Naive B cell (primary cell): ENCODE results near the gene PKLR. TPM values are rescaled to one million over a fixed set of nuclear protein-coding genes. Genes with fewer than 3 reads are reported as not detected.

Source experiments
- ATAC-seq, 2 donors: fragments of 150-1000 bp; cut with Tn5 transposase; 2 replicates each; pipeline ENCODE4 v1.10.0; 2021; ENCODE audit warnings: low read depth in 2 of 2, mild to moderate bottlenecking in 2 of 2, moderate library complexity in 2 of 2
- DNase-seq: peaks from one replicate; pipeline ENCODE4 v3.0.0; 2022
- H3K27ac Mint-ChIP-seq, 6 donors: one replicate each; pipeline ENCODE4 v1.8.0; 2020 to 2022; ENCODE audit warnings: mild to moderate bottlenecking in 6 of 6, mixed read lengths in 6 of 6, moderate library complexity in 5 of 6, inconsistent platforms in 2 of 6
- H3K27me3 Mint-ChIP-seq, 3 donors: one replicate each; pipeline ENCODE4 v1.8.0; 2021 to 2022; ENCODE audit warnings: mixed read lengths in 3 of 3, mild to moderate bottlenecking in 1 of 3
- H3K36me3 Mint-ChIP-seq, 2 donors: one replicate each; pipeline ENCODE4 v1.8.0; 2020 to 2022; ENCODE audit warnings: mixed read lengths in 2 of 2, inconsistent platforms in 1 of 2, mild to moderate bottlenecking in 1 of 2
- H3K4me1 Mint-ChIP-seq, 3 donors: one replicate each; pipeline ENCODE4 v1.8.0; 2020 to 2022; ENCODE audit warnings: mixed read lengths in 3 of 3, inconsistent platforms in 1 of 3, mild to moderate bottlenecking in 1 of 3, moderate library complexity in 1 of 3
- H3K4me3 Mint-ChIP-seq, 8 donors: one replicate each; pipeline ENCODE4 v1.8.0; 2020 to 2022; ENCODE audit warnings: mild to moderate bottlenecking in 8 of 8, mixed read lengths in 8 of 8, moderate library complexity in 8 of 8, inconsistent platforms in 2 of 8
- H3K9me3 Mint-ChIP-seq, 7 donors: one replicate each; pipeline ENCODE4 v1.8.0; 2020 to 2022; ENCODE audit warnings: mixed read lengths in 7 of 7, mild to moderate bottlenecking in 5 of 7, inconsistent platforms in 2 of 7, moderate library complexity in 1 of 7
- polyA plus RNA-seq, 6 donors: library from polyadenylated mRNA; unstranded; fragments of 300-500 nt; fragmentation: Illumina TruSeq; gene quantifications; one replicate each; pipeline ENCODE4 v1.2.3, GENCODE V29; 2021; ENCODE audit warnings: low read depth in 6 of 6

Gene PKLR
- polyA plus RNA-seq, 6 donors from 2014 or later: not detected

DNA sequence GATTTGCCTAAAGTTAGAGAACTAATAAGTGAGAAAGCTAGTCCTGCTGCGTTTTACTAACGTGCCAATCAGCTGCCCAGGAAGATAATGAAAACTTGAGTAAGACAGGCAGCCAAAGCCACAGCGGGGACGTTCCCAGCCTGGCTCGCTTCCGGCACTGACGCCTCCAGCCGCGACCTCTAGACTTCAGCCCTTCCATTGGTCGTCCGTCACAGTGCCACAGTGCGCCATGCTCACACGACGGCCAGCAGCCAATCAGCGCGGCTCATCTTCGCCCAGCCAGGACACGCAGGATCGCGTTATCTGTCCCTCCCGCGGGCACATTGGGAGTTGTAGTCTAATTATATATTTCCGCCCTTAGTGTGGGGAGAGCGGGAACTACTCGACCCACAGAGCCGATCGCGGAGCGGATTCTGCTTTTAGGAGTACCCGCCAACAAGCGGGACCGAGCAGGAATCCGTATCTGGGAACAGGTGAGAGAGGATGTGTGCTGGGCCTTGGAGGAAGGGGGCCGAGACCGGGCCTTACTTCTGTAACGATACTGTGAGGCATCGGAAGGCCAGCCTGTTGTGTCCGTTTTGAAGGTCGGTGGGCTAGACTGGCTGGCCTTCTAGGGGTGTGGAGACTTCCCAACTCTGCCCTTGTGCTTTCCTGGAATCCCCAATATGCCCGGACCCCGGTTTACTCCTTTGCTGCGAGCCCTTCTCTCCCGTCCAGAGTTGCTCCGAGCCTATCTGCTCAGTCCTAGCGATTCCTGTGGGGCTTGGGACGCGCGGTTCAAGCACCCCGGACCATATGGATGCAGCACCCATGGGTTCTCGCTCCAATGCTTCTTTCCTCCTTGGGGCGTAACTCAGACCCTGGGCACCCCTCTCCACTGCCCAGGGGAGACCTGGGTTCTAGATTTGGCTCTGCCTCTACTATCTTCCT is 7.5 kb upstream of the PKLR start, which contains the start of gene FDPS:
Gene FDPS (plus strand): TSS at position 374 of the 930 bp plus-strand sequence. CDS start 924 bp downstream, outside the sequence.
- Mint-ChIP-seq H3K9me3 (no peaks in the 10 kb centered on the region), H3K27me3 (no peaks in the 10 kb centered on the region), H3K27ac (peak within 1 kb of the TSS; percentile 90 to 98 (median 98))

DNA sequence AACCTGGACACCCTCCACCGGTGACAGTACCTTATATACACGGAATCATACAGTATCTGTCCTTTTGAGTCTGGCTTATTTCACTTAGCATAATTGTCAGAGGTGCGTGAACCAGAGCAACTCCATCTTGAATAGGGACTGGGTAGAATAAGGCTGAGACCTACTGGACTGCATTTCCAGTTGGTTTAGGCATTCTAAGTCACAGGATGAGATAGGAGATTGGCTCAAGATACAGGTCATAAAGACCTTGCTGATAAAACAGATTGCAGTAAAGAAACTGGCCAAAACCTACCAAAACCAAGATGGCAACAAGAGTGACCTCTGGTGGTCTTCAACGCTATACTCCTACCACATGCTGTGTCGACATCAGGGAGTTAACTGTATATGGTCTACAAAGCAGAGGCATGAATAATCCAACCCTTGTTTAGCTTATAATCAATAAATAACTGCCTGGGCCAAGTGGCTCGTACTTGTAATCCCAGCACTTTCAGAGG is 6.1 kb upstream of the PKLR start:
- ATAC-seq (no peak), DNase-seq (no peak)
- H3K4me1 Mint-ChIP-seq: peaks cover 22 to 37% (median 22%) of the 10 kb centered on the region in 3 donors
- H3K27me3 Mint-ChIP-seq: peaks cover 0 to 7% (median 0%) of the 10 kb centered on the region in 3 donors
- no peaks in the 10 kb centered on the region for H3K36me3 Mint-ChIP-seq
- peak overlapping the region in 4 of 8 donors; percentile 30 to 99 (median 68) for H3K4me3 Mint-ChIP-seq
- peak overlapping the region in 5 of 6 donors; percentile 88 to 98 (median 95) for H3K27ac Mint-ChIP-seq
- no peaks in the 10 kb centered on the region for H3K9me3 Mint-ChIP-seq

More for the DNA sequence above, 7.5 kb upstream of the PKLR start, which contains the start of gene FDPS:
- Mint-ChIP-seq H3K36me3 (peaks cover 0 to 8% of the 10 kb centered on the region in 2 donors), H3K4me1 (peaks cover 21 to 37% (median 28%) of the 10 kb centered on the region in 3 donors), H3K4me3 (peak within 1 kb of the TSS; percentile 90 to 99 (median 97))
- DNase-seq: peak; percentile 96
- peak; percentile 96 to 97 for ATAC-seq

DNA sequence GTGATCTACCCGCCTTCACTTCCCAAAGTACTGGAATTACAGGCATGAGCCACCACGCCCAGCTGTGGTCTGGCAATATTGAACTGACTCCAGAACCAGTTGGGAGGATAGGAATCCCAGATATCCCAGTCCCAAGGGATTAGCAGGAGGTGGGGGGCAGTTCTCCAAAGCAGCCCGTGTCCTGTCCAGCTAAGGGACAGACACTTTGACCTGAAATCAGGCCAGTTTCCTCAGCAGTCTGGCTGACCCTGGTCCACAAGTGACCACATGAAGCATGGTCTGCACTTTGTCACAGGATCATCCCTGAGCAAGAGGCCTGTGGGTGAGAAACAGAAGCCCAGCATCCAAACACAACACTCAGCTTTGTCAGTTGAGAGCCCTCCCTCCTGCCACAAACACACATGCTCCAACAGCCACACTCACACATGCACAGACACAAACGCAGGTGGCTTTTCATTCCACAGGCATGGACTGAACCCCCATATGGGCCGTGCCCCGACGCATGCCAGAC is 4.7 kb upstream of the PKLR start:
- H3K27ac Mint-ChIP-seq: peak overlapping the region in 1 of 6 donors; percentile 50
- H3K4me1 Mint-ChIP-seq: peaks cover 14 to 31% (median 16%) of the 10 kb centered on the region in 3 donors
- DNase-seq (no peak), ATAC-seq (no peak)
- no peaks in the 10 kb centered on the region for H3K36me3 Mint-ChIP-seq
- peak overlapping the region in 2 of 8 donors; percentile 9 to 61 for H3K4me3 Mint-ChIP-seq
- H3K27me3 Mint-ChIP-seq: peaks cover 0 to 7% (median 0%) of the 10 kb centered on the region in 3 donors
- no peaks in the 10 kb centered on the region for H3K9me3 Mint-ChIP-seq

DNA sequence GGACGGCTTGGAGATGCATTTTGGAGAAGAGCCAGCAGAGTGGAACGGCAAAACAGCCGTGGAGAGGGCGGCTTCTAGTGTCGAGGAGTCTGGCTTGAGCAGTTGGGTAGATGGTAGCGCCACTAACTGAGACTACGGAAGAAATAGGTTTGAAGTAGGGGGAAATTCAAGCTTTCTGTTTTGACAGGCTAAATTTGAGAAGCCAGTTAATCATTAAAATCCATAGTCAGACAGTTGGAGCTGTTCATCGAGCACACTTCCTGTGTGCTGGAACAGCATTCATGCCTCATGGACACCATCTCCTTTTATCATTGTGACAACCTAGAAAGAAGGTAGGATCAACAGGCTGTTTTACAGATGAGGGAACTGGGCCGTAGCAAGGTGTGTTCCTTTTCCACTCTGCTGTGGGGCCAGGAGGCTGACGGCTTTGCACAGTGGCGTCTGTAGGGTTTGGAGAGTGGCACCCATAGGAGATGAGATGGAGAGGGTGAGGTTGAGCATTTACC is 3.4 kb upstream of the PKLR start:
- Mint-ChIP-seq H3K27me3 (peaks cover 0 to 7% (median 0%) of the 10 kb centered on the region in 3 donors), H3K36me3 (no peaks in the 10 kb centered on the region), H3K4me3 (peak overlapping the region in 1 of 8 donors; percentile 22), H3K4me1 (peaks cover 6 to 20% (median 9%) of the 10 kb centered on the region in 3 donors), H3K27ac (peak overlapping the region in 1 of 6 donors; percentile 66), H3K9me3 (no peaks in the 10 kb centered on the region)
- DNase-seq: no peak
- ATAC-seq: no peak

DNA sequence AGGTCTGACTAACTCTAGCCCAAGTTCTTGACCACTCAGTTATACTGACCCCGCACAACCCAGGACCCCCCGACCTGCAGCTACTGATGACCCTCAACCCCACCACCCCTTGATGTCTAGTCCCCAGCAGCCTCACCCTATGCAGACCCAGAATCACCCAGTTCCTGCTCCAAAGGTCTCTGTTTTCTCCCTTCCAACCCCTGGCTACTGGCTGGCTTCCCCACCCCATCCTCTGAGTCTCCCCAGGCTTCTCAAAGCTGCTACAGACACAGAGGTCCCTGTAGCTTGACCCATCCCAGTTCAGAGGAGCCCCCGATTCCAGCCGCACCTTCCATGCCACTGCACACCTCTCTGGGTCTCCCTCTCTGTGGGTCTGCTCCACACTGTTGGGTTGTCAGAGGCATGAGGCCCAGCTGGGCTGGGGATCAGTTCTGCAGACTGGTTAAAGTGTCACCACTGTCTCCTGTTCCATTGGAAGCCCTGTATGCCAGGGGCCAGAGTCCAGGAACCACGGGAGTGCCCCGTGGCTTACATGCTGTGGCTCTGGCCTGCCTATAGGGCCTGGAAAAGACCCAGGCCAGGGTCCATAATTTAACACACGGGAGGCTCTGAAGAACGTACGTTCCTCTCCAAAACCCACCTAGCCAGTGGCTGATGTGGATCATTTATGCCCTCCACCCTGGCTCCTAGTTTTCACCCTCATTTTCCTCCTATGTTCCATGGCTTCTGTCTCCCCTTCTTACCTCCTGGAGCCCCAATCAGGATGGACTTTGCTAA is 497 bp downstream of the PKLR start:
- Mint-ChIP-seq H3K27ac (peak overlapping the region in 1 of 6 donors; percentile 58), H3K4me1 (peaks cover 0 to 8% (median 6%) of the 10 kb centered on the region in 3 donors), H3K27me3 (peaks cover 21 to 36% (median 24%) of the 10 kb centered on the region in 3 donors), H3K4me3 (no peak overlapping the region), H3K36me3 (no peaks in the 10 kb centered on the region), H3K9me3 (peaks cover 0 to 3% (median 0%) of the 10 kb centered on the region in 7 donors)
- DNase-seq: no peak
- ATAC-seq: no peak

DNA sequence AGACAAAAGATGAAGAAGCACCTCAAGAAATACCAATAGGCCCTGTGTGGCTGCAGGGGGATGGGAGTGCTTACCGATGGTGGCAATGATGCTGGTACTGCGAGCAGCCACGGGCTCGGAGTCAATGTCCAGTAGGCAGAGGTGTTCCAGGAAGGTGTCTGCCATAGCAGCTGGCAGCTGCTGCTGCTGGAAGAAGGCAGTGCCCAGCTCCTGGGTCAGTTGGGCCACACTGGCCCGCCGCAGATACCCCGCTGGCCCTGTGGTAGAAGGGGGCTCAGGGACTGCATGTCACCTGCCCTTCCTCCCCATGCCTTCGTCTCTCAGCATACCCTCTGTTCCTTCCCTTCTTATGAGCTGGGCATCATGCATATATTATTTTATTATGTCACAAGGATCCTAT is 1.2 kb downstream of the PKLR start:
- H3K4me3 Mint-ChIP-seq: no peak overlapping the region
- H3K4me1 Mint-ChIP-seq: peaks cover 0 to 10% (median 8%) of the 10 kb centered on the region in 3 donors

DNA sequence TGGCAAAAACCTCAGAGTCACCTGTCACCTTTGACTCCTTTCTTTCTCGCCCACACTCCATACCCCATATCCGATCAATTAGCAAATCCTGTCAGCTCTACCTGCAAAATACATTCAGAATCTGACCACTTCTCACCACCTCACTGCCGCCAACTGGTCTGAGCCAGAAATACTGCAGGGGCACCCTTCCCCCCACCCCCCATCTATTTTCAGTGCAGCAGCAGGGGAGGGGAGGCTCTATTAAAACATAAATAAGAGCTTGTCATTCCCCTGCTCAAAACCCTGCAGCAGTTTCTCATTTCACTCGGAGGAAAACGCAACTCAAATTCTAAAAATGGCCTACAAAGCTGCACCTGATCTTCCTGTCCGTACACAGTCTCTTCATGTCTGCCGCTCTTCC is 3.9 kb downstream of the PKLR start:
- H3K36me3 Mint-ChIP-seq: no peaks in the 10 kb centered on the region
- H3K9me3 Mint-ChIP-seq: peaks cover 0 to 3% (median 0%) of the 10 kb centered on the region in 7 donors
- no peak overlapping the region for H3K27ac Mint-ChIP-seq
- DNase-seq (no peak), ATAC-seq (no peak)
- H3K4me1 Mint-ChIP-seq: peaks cover 0 to 12% (median 12%) of the 10 kb centered on the region in 3 donors
- peaks cover 35 to 48% (median 41%) of the 10 kb centered on the region in 3 donors for H3K27me3 Mint-ChIP-seq
- H3K4me3 Mint-ChIP-seq: no peak overlapping the region

More for the DNA sequence above, 1.2 kb downstream of the PKLR start:
- ATAC-seq (no peak), DNase-seq (no peak)
- Mint-ChIP-seq H3K27me3 (peaks cover 25 to 40% (median 30%) of the 10 kb centered on the region in 3 donors), H3K27ac (no peak overlapping the region), H3K9me3 (peaks cover 0 to 3% (median 0%) of the 10 kb centered on the region in 7 donors), H3K36me3 (no peaks in the 10 kb centered on the region)

DNA sequence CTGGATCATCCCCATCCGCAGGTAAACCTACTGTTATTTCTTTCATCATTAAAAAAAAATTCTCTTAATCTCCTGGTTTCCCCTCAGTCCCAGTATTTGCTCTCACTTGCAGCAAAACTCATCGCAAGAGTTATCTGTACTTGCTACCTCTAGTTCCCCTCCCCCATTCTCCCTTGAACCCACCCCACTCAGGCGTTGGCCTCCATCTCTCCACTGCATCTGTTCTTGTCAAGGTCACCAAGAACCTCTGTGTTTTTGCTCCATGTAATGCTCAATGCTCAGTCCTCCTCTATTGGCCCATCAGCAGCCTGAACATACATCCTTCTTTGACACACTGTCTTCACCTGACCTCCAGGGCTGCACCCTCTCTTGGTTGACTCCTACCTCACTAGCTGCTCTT is 4.6 kb downstream of the PKLR start:
- no peak for DNase-seq
- peaks cover 0 to 12% (median 12%) of the 10 kb centered on the region in 3 donors for H3K4me1 Mint-ChIP-seq
- no peak overlapping the region for H3K27ac Mint-ChIP-seq
- peaks cover 35 to 51% (median 44%) of the 10 kb centered on the region in 3 donors for H3K27me3 Mint-ChIP-seq
- H3K4me3 Mint-ChIP-seq: peak overlapping the region in 1 of 8 donors; percentile 48
- no peak for ATAC-seq
- peaks cover 0 to 3% (median 0%) of the 10 kb centered on the region in 7 donors for H3K9me3 Mint-ChIP-seq
- no peaks in the 10 kb centered on the region for H3K36me3 Mint-ChIP-seq

DNA sequence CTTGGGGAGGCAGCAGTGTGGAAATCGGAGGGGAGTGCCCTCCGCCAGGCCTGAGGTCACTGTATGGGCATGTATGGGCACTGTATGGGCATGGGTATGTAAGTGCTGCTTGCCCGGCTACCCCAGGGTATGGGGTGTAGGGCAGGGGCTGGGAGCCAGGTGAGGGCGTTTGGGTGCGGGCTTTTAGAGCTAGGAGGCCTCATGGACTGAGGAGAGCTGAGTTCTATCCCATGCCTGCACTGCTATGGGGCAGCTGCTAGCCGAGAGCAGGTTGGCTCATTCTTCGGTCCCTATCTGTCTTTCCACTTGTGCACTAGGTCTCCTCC is 5.3 kb downstream of the PKLR start:
- no peak for ATAC-seq
- DNase-seq: no peak
- H3K9me3 Mint-ChIP-seq: peaks cover 0 to 3% (median 0%) of the 10 kb centered on the region in 7 donors
- peaks cover 35 to 54% (median 50%) of the 10 kb centered on the region in 3 donors for H3K27me3 Mint-ChIP-seq
- H3K27ac Mint-ChIP-seq: no peak overlapping the region
- H3K4me3 Mint-ChIP-seq: peak overlapping the region in 1 of 8 donors; percentile 22
- peaks cover 0 to 12% (median 12%) of the 10 kb centered on the region in 3 donors for H3K4me1 Mint-ChIP-seq
- H3K36me3 Mint-ChIP-seq: no peaks in the 10 kb centered on the region

DNA sequence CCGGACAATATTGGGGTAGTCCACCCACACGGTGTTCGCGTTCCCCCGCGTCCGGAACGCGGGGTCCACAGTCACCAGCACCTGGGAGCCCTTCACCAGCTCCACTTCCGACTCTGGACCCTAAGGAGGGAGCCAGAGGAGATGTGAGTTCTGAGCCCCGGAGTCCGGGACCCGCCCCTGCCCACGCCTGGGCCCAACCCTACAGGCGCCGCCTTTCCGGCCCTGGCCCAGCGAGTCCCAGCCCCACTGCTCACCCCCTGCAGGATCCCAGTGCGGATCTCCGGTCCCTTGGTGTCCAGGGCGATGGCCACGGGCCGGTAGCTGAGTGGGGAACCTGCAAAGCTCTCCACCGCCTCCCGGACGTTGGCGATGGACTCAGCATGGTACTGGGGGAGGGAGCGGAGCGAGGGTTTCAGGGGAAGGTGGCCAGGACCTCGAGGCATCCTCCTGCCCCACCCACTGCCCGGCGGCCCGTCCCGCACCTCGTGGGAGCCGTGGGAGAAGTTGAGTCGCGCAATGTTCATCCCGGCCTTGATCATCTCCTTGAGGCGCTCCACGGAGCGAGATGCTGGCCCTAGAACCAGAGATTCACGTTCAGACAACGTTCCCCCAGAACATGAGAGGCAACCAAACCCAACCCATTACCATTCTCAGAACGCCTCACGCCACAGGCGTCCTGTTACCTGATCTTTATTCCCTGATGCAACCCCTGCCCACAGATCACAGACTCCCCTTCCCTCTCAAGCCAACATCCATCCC is 5.9 kb downstream of the PKLR start:
- H3K4me3 Mint-ChIP-seq: peak overlapping the region in 1 of 8 donors; percentile 22
- peaks cover 0 to 3% (median 0%) of the 10 kb centered on the region in 7 donors for H3K9me3 Mint-ChIP-seq
- no peaks in the 10 kb centered on the region for H3K36me3 Mint-ChIP-seq
- H3K27me3 Mint-ChIP-seq: peaks cover 35 to 54% (median 52%) of the 10 kb centered on the region in 3 donors
- H3K27ac Mint-ChIP-seq: no peak overlapping the region
- H3K4me1 Mint-ChIP-seq: peaks cover 0 to 12% (median 12%) of the 10 kb centered on the region in 3 donors
- ATAC-seq (no peak), DNase-seq (no peak)

DNA sequence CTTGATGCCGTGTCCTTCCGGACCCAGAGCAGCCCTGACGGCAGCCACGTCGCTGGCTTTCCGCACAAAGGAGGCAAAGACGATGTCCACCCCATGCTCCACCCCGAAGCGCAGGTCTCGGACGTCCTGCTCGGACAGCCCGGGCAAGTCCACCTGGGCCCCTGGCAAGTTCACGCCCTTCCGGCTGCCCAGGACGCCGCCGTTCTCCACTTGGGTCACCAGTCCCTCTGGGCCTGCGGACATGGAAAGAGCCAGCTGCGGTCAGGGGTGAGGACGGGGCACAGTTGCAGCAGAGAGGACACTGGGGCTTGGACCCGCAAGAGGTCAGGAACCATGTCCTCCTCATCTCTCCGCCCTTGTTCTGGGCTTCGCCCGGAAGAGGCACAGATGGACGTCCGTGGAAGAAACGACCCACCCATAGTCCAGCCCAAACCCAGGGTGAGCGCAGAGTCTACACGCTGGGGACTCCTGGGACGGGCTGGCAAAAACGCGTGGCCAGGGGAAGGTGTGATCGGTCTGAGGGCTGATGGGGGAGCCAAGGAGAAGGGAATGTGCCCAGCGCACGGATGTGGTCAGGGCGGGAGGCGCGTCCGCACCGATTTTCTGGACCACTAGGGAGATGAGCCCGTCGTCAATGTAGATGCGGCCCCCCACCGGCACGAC is 6.6 kb downstream of the PKLR start:
- ATAC-seq (no peak), DNase-seq (no peak)
- H3K4me1 Mint-ChIP-seq: peaks cover 0 to 12% (median 12%) of the 10 kb centered on the region in 3 donors
- H3K4me3 Mint-ChIP-seq: peak overlapping the region in 4 of 8 donors; percentile 9 to 76 (median 38)
- no peaks in the 10 kb centered on the region for H3K36me3 Mint-ChIP-seq
- peaks cover 35 to 59% (median 54%) of the 10 kb centered on the region in 3 donors for H3K27me3 Mint-ChIP-seq
- peaks cover 0 to 3% (median 0%) of the 10 kb centered on the region in 7 donors for H3K9me3 Mint-ChIP-seq
- no peak overlapping the region for H3K27ac Mint-ChIP-seq
